Keratinocyte (primary cell): ENCODE data around the gene RPH3AL. TPM values are rescaled to one million over a fixed set of nuclear protein-coding genes. Genes with fewer than 3 reads are reported as not detected.

ENCODE experiments used
- DNase-seq: peaks from one replicate; pipeline ENCODE4 v3.0.0-alpha.2; 2011; ENCODE audit warnings: low read depth, missing footprints, low spot score
- FAIRE-seq: peaks from 2 replicates; lab custom pipeline; 2011; peaks lifted over from hg19 to GRCh38; lab: Jason Lieb, UNC
- H2AFZ ChIP-seq: 2 replicates; pipeline ENCODE4 v1.6.0; 2012; ENCODE audit warnings: low read length, control low read depth, inconsistent platforms; ENCODE audit not compliant: control insufficient read depth
- H3K27ac ChIP-seq: 2 replicates; pipeline ENCODE4 v1.5.1; 2011; ENCODE audit warnings: low read length; ENCODE audit not compliant: control insufficient read depth, insufficient read depth
- H3K27me3 ChIP-seq: 3 replicates; pipeline ENCODE4 v1.6.0; 2011; ENCODE audit warnings: low read length; ENCODE audit not compliant: control insufficient read depth, insufficient read depth; ENCODE audit errors: extremely low read depth
- H3K36me3 ChIP-seq, 2 experiments: 2 replicates in 1 of 2; 3 replicates in 1 of 2; pipeline ENCODE4 v1.5.1; 2011; ENCODE audit warnings: low read length in 2 of 2, mild to moderate bottlenecking in 1 of 2; ENCODE audit not compliant: control insufficient read depth in 2 of 2, insufficient read depth in 2 of 2; ENCODE audit errors: extremely low read depth in 1 of 2
- H3K4me1 ChIP-seq: 3 replicates; pipeline ENCODE4 v1.5.1; 2011; ENCODE audit warnings: low read length; ENCODE audit not compliant: control insufficient read depth, insufficient read depth; ENCODE audit errors: extremely low read depth
- H3K4me2 ChIP-seq: 3 replicates; pipeline ENCODE4 v1.6.0; 2011; ENCODE audit warnings: low read depth, low read length; ENCODE audit not compliant: control insufficient read depth, insufficient read depth; ENCODE audit errors: extremely low read depth
- H3K4me3 ChIP-seq, 3 experiments: fragments of 200-600 bp in 1 of 3; sonication (generic) in 1 of 3; 2 replicates in 2 of 3; 3 replicates in 1 of 3; pipeline ENCODE4 v1.5.1; 2011 to 2016; ENCODE audit warnings: low read length in 3 of 3, mild to moderate bottlenecking in 3 of 3, control low read depth in 2 of 3, inconsistent platforms in 1 of 3, low read depth in 1 of 3, mixed read lengths in 1 of 3, mixed run types in 1 of 3, moderate library complexity in 1 of 3; ENCODE audit not compliant: control insufficient read depth in 2 of 3, insufficient read depth in 2 of 3; ENCODE audit errors: extremely low read depth in 1 of 3
- H3K79me2 ChIP-seq: 2 replicates; pipeline ENCODE4 v1.6.0; 2012; ENCODE audit warnings: low read length; ENCODE audit not compliant: control insufficient read depth, insufficient read depth
- H3K9ac ChIP-seq: 3 replicates; pipeline ENCODE4 v1.6.0; 2011; ENCODE audit warnings: low read length; ENCODE audit not compliant: control insufficient read depth, insufficient read depth; ENCODE audit errors: extremely low read depth
- H3K9me1 ChIP-seq: 3 replicates; pipeline ENCODE4 v1.6.0; 2011; ENCODE audit warnings: low read length; ENCODE audit not compliant: control insufficient read depth, insufficient read depth; ENCODE audit errors: extremely low read depth
- H3K9me3 ChIP-seq: 2 replicates; pipeline ENCODE4 v1.5.1; 2012; ENCODE audit warnings: low read depth, low read length; ENCODE audit not compliant: control insufficient read depth
- H4K20me1 ChIP-seq: 3 replicates; pipeline ENCODE4 v1.6.0; 2011; ENCODE audit warnings: low read length; ENCODE audit not compliant: control insufficient read depth, insufficient read depth; ENCODE audit errors: extremely low read depth
- CTCF ChIP-seq, 3 experiments: IDR thresholded peaks in 1 of 3; conservative IDR thresholded peaks in 1 of 3; optimal IDR thresholded peaks in 1 of 3; 2 replicates in 2 of 3; 3 replicates in 1 of 3; pipeline versions ENCODE3 to v1.5.1; 2011; ENCODE audit warnings: low read length in 3 of 3, mild to moderate bottlenecking in 3 of 3, moderate library complexity in 2 of 3, control low read depth in 1 of 3, inconsistent platforms in 1 of 3; ENCODE audit not compliant: insufficient read depth in 2 of 3; ENCODE audit errors: extremely low read depth in 1 of 3
- EZH2 ChIP-seq: IDR thresholded peaks from one replicate; pipeline ENCODE4 v1.6.1; 2012; ENCODE audit warnings: inconsistent platforms, mild to moderate bottlenecking, low read length, moderate library complexity
- dilution Hi-C: fragments of 300-500 bp; cut with MboI; formaldehyde crosslinking; loops from one replicate; pipeline ENCODE4 v1.7.0; 2020; ENCODE audit warnings: low sequenced_read_pairs; ENCODE audit not compliant: extremely low pct_ligation_motif_present
- polyA plus RNA-seq, 5 experiments: library from polyadenylated mRNA; depleted of rRNA in 3 of 5; stranded (reverse) in 3 of 5; stranded (forward) in 1 of 5; unstranded in 1 of 5; fragments of >200 nt; gene quantifications; 1 replicate in 1 of 5; 2 replicates in 3 of 5; 3 replicates in 1 of 5; pipeline versions ENCODE4 v1.2.1 to v1.2.3, GENCODE V29; 2011 to 2012; ENCODE audit warnings: missing spikeins in 2 of 5, low read depth in 1 of 5, low replicate concordance in 1 of 5

The RPH3AL gene
- polyA plus RNA-seq, 1 donor (not counting 4 experiments of a cell fraction or from before 2014, with no cell fraction given): 0.31 TPM

GRCh38 chr17:350706-351448 lies 1.7 kb downstream of the RPH3AL start:
- TF ChIP-seq EZH2 (no peak), CTCF (optimal IDR thresholded peaks at IDR 0.05 in 1 of 3, IDR thresholded peaks at IDR 0.05 in 1 of 3, conservative IDR thresholded peaks at IDR 0.05 in 1 of 3; ENCODE audit: extremely low read depth in 1 of 3, insufficient read depth in 2 of 3, low read length in 3 of 3) (no peak)

GRCh38 chr17:349666-350065 lies 2.9 kb downstream of the RPH3AL start:
- no peaks in the 10 kb centered on the region for H3K79me2 ChIP-seq
- H3K4me2 ChIP-seq: no peak overlapping the region
- no peaks in the 10 kb centered on the region for H4K20me1 ChIP-seq
- DNase-seq (no peak), FAIRE-seq (no peak)
- dilution Hi-C loops: no loop called here
- H2AFZ ChIP-seq: no peak overlapping the region
- no peaks in the 10 kb centered on the region for H3K9me3 ChIP-seq
- no peak overlapping the region for H3K9ac ChIP-seq
- H3K27ac ChIP-seq: no peak overlapping the region
- peaks cover 43% of the 10 kb centered on the region for H3K4me1 ChIP-seq
- peaks cover 2% of the 10 kb centered on the region for H3K9me1 ChIP-seq
- no peaks in the 10 kb centered on the region for H3K36me3 ChIP-seq
- no peaks in the 10 kb centered on the region for H3K27me3 ChIP-seq
- TF ChIP-seq EZH2 (no peak), CTCF (optimal IDR thresholded peaks at IDR 0.05 in 1 of 3, IDR thresholded peaks at IDR 0.05 in 1 of 3, conservative IDR thresholded peaks at IDR 0.05 in 1 of 3; ENCODE audit: extremely low read depth in 1 of 3, insufficient read depth in 2 of 3, low read length in 3 of 3) (no peak)
- H3K4me3 ChIP-seq: no peak overlapping the region

More at GRCh38 chr17:350706-351448, 1.7 kb downstream of the RPH3AL start:
- Histone ChIP-seq H2AFZ (no peak overlapping the region), H3K27ac (no peak overlapping the region), H3K4me3 (no peak overlapping the region), H3K4me1 (peaks cover 43% of the 10 kb centered on the region), H3K9me1 (peaks cover 2% of the 10 kb centered on the region), H3K4me2 (peak overlapping the region; percentile 1), H3K36me3 (no peaks in the 10 kb centered on the region), H4K20me1 (no peaks in the 10 kb centered on the region), H3K79me2 (no peaks in the 10 kb centered on the region), H3K9me3 (no peaks in the 10 kb centered on the region), H3K27me3 (no peaks in the 10 kb centered on the region), H3K9ac (no peak overlapping the region)
- dilution Hi-C loops: no loop called here
- DNase-seq (peak; percentile 50), FAIRE-seq (peak; percentile 89)
